Ishikawa (cell line): Measurements from ENCODE around the gene ANKRD44.

Source experiments
- CREB1 ChIP-seq: IDR thresholded peaks from 2 replicates; pipeline ENCODE4 v1.6.1; 2012; ENCODE audit warnings: low read depth
- TAF1 ChIP-seq: IDR thresholded peaks from 2 replicates; pipeline ENCODE4 v1.6.1; 2012; ENCODE audit warnings: low read depth, mild to moderate bottlenecking
- TEAD4 ChIP-seq: IDR thresholded peaks from 2 replicates; pipeline ENCODE4 v1.6.1; 2012
- TF ChIP-seq, protein P1 (sequence below): IDR thresholded peaks from 2 replicates; pipeline ENCODE4 v1.6.1; 2012; ENCODE audit warnings: low read depth, mild to moderate bottlenecking
- TF ChIP-seq, protein P2 (sequence below): IDR thresholded peaks from 2 replicates; pipeline ENCODE4 v1.6.1; 2012

DNA sequence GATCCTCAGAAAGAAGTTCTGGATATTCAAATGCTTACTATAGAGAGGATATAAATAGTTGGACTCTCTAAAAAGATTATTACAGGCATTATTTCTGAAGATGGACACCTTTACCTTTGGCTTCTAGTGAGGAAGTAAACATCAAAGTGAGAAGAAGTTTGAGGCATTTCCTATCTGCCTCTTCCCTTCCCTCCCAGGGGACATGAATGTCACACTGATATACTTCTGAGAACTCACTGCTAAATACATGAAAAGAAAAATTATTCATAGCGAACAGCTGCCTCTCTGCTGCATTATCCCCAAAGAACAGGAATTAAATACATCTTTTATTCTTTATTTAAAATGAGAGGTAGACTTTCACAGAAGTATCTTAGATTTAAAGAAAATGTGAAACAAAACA is 320.5 kb downstream of the ANKRD44 start:
- no peak for TF ChIP-seq CREB1
- TF ChIP-seq, protein P1, sequence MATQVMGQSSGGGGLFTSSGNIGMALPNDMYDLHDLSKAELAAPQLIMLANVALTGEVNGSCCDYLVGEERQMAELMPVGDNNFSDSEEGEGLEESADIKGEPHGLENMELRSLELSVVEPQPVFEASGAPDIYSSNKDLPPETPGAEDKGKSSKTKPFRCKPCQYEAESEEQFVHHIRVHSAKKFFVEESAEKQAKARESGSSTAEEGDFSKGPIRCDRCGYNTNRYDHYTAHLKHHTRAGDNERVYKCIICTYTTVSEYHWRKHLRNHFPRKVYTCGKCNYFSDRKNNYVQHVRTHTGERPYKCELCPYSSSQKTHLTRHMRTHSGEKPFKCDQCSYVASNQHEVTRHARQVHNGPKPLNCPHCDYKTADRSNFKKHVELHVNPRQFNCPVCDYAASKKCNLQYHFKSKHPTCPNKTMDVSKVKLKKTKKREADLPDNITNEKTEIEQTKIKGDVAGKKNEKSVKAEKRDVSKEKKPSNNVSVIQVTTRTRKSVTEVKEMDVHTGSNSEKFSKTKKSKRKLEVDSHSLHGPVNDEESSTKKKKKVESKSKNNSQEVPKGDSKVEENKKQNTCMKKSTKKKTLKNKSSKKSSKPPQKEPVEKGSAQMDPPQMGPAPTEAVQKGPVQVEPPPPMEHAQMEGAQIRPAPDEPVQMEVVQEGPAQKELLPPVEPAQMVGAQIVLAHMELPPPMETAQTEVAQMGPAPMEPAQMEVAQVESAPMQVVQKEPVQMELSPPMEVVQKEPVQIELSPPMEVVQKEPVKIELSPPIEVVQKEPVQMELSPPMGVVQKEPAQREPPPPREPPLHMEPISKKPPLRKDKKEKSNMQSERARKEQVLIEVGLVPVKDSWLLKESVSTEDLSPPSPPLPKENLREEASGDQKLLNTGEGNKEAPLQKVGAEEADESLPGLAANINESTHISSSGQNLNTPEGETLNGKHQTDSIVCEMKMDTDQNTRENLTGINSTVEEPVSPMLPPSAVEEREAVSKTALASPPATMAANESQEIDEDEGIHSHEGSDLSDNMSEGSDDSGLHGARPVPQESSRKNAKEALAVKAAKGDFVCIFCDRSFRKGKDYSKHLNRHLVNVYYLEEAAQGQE: no peak
- TF ChIP-seq, protein P2, sequence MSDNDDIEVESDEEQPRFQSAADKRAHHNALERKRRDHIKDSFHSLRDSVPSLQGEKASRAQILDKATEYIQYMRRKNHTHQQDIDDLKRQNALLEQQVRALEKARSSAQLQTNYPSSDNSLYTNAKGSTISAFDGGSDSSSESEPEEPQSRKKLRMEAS: no peak
- TF ChIP-seq TAF1: no peak
- TF ChIP-seq TEAD4: no peak
